Posterior cingulate gyrus (tissue), 11 donors: ENCODE results near the gene FAM13C.

ENCODE experiments used
- DNase-seq, 10 donors: peaks; one replicate each; pipeline versions ENCODE4 v3.0.0 to v3.0.0-alpha.2; 2020 to 2021; ENCODE audit warnings: mixed read lengths in 3 of 10
- intact Hi-C: fragments of 100-400 bp; cut with DNase I; formaldehyde crosslinking; loops from one replicate; pipeline ENCODE4 v1.15.1; 2023

Gene FAM13C

DNA sequence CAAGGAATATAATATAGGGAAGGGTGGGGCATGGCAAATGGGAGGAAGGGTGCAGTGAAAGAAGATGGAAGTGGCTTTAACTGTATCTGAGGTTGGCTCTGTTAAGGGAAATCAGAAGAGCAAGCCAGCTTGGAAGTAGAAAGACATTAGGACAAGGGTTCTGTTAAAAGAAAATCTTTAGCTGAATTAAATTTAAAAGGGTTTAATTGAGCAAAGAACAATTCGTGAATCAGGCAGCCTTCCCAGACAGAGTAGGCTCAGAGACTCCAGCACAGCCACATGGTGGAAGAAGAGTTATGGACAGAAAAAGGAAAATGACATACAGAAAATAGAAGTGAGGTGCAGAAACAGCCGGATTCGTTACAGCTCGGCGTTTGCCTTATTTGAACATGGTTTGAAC, 42.0 kb downstream of the FAM13C start:
- no peak for DNase-seq
- intact Hi-C loops, result no loop called here

DNA sequence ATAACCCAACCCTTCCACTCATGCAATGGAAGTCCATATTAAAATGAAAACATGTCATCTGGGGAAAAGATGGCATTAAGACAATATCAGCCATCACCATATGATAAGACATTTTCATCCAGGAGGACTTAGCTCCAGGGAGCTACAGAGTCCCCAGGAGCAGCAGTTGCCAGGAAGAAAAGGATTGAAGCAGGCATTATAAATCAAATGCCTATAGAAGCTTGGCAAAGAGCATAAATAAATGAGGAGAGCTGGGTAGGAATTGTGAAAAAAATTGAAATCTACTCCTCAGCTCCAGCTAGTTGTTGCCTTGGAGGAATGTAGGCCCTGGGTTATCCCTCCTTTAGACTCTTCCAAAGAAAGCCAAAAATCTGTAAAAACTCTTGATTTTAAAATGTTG, 42.5 kb downstream of the FAM13C start:
- intact Hi-C loops, result no loop called here
- no peak for DNase-seq

DNA sequence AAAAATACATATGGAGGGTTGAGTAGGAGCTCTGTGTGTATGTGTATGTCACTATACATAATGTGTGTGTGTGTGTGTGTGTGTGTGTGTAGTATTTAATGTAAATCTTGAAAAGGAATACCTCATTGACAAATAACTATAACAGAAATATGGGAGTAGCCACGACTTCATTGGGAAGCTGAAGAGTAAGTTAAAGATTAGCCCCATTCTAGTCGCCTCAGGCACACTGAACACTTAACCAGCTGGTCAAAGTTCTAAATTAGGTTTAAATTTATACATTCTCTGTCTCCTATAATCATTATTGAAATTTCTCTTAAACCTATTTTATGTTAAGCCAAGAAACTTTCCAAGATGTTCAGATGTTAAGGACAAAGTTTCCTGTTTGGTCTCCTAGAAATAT, 45.3 kb downstream of the FAM13C start:
- intact Hi-C loops, result no loop called here
- DNase-seq, result no peak

DNA sequence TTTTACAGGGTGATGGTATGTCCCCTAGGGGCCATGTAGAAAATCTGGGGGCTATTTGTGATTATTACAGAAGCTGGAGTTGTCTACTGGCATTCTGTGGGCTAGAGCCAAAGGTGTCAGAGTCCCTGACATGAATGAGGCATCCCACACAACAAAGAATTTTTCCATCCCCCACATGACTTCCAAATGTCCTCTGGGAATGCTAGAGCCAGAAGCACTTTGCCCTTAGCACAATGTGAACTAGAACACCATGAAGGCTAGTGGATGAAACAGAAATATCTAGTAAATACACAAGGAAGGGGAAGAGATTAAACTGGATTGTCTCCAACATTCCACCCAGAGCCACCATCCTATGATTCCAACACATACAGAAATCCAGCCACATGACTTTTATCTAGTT, 46.9 kb downstream of the FAM13C start:
- DNase-seq, result no peak
- intact Hi-C loops, result no loop called here

- intact Hi-C loops, result no loop called here
- DNase-seq, result no peak
Measured at GRCh38 chr10:59314268-59314667, 48.1 kb downstream of the FAM13C start.

GRCh38 chr10:59312247-59312646, 50.1 kb downstream of the FAM13C start:
- intact Hi-C loops, result no loop called here
- no peak for DNase-seq

- intact Hi-C loops, result no loop called here
- DNase-seq, result no peak
Measured at GRCh38 chr10:59311025-59311424, 51.3 kb downstream of the FAM13C start.

DNA sequence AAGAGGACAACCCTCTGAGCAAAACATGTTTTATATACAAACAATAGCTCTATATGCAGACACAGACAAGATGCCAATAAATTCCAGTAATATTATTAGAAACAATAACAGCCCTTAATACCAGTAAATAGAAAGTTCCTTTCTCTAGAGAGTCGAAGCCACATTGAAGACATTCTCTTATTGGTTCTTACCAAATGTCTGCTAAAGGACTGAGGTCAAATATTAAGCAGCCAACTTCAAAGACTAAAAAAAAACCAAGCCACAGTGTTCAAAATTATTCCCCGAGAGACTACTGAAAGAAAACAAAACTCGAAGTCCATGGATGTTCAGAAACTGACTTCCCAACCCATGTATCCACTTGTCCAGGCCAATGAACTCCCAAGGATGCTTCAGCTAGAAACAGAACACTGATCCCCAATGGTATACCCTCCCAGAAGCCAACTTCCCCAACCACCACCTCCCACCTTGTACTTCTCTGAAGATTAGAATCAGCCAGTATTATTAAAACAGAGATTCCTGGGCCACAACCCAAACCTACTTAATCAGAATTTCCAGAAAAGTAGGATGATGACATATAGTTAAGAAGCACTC, 51.9 kb downstream of the FAM13C start:
- intact Hi-C loops, result no loop called here
- DNase-seq, result no peak

GRCh38 chr10:59304521-59305097, 57.7 kb downstream of the FAM13C start:
- DNase-seq, result no peak
- intact Hi-C loops, result loop anchor here (5.0 kb wide), 1 partner anchor 523 kb away; no protein-coding TSS in a partner anchor

GRCh38 chr10:59303018-59303417, 59.3 kb downstream of the FAM13C start:
- intact Hi-C loops, result loop anchor here (5.0 kb wide), 1 partner anchor 524 kb away; no protein-coding TSS in a partner anchor
- no peak for DNase-seq

DNA sequence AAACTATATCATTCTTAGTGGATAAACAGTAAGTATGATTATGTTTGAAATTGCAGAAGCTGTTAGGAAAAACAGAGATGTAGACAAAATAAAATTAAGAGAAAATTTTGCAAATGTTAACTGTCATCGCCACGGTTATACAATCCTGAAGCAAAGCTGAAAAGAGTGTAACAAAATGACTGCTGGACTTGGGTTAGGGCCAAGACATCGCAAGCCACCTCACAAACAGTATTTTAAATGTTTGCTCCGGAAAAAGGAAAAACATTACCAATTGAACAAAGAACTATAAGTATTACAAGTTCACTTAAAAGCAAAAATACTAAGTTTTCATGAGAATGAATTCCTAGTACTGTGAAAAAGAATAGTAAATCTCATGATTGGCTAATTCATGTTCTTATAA, 60.0 kb downstream of the FAM13C start:
- DNase-seq, result no peak
- intact Hi-C loops, result loop anchor here (5.0 kb wide), 1 partner anchor 525 kb away; no protein-coding TSS in a partner anchor

- no peak for DNase-seq
- intact Hi-C loops, result loop anchor here (5.0 kb wide), 1 partner anchor 526 kb away; no protein-coding TSS in a partner anchor
Measured at GRCh38 chr10:59301067-59301754, 61.1 kb downstream of the FAM13C start.

GRCh38 chr10:59300386-59300785, 62.0 kb downstream of the FAM13C start:
- intact Hi-C loops, result loop anchor here (5.0 kb wide), 1 partner anchor 527 kb away; no protein-coding TSS in a partner anchor
- no peak for DNase-seq

GRCh38 chr10:59299933-59300332, 62.4 kb downstream of the FAM13C start:
- intact Hi-C loops, result loop anchor here (5.0 to 10.0 kb wide), 2 partner anchors 55 to 527 kb away; no protein-coding TSS in a partner anchor

GRCh38 chr10:59290448-59290847, 71.9 kb downstream of the FAM13C start:
- intact Hi-C loops, result loop anchor here (10.0 kb wide), 1 partner anchor 64 kb away; no protein-coding TSS in a partner anchor

More at GRCh38 chr10:59299933-59300332, 62.4 kb downstream of the FAM13C start:
- DNase-seq, result no peak

GRCh38 chr10:59289853-59290252, 72.5 kb downstream of the FAM13C start:
- DNase-seq, result no peak
- intact Hi-C loops, result loop anchor here (10.0 kb wide), 1 partner anchor 65 kb away; no protein-coding TSS in a partner anchor

More at GRCh38 chr10:59290448-59290847, 71.9 kb downstream of the FAM13C start:
- no peak for DNase-seq

DNA sequence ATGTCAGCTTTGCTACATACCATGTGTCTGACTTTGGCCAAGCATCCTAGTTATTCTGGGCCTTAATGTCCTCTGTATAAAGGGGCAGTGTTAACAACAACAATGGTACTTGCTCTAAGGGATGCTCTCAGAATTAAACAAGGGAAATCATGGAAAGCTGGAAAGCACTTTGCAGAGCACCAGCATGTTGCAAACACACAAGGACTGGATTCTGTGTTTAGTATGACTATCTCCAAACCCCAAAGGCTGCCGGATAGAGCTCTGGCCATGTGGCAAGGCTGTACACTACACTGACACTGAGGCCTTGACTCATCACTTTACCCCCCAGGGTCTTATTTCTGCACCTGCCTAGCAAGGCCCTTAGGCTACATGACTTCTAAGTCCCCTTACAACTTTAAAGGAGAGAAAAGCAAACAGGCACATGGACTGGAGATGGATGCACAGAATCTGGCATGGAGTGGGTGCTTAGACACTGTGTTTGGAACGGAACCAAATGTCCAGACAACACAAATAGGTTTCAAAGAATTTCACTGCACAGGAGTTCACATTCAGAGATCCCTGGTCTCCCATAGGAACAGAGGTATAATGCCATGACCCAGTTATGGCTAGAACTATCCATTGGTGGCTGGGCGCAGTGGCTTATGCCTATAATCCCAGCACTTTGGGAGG, 74.6 kb downstream of the FAM13C start:
- intact Hi-C loops, result no loop called here
- no peak for DNase-seq

- no peak for DNase-seq
- intact Hi-C loops, result no loop called here
Measured at GRCh38 chr10:59285848-59286247, 76.5 kb downstream of the FAM13C start.

DNA sequence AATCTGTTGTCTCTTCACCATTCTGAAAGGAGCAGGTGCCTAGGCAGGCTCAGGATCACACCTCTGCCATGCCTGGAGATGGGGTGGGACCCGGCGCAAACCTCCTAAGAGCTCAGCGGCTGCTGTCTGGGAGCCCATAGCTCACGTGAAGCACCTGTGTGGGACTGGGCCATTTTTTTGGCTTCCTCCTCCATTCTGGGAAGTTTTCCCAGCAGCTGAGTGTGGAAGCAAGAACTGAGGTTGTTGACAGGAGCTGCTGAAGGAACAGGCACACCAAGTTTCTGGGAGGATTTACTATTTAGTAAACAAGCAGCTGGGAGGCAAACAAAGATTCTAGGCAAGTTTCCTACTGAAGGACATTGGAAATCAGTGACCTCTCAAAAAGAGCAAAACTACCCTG, 77.3 kb downstream of the FAM13C start:
- intact Hi-C loops, result no loop called here

GRCh38 chr10:59284118-59284975, 78.0 kb downstream of the FAM13C start:
- intact Hi-C loops, result no loop called here
- DNase-seq, result peak in 1 of 10 donors; percentile 77

More for the DNA sequence above, 77.3 kb downstream of the FAM13C start:
- peak in 1 of 10 donors; percentile 71 for DNase-seq
